Activated naive CD4-positive, alpha-beta T cell (primary cell): ENCODE measurements around the gene ACKR1.

Experiments
- DNase-seq, 4 experiments: peaks; one replicate each; lab custom pipeline; 2025; lab: John Stamatoyannopoulos, UW

ACKR1 gene

GRCh38 chr1:159222075-159222865, 17.6 kb downstream of the ACKR1 start:
- DNase-seq: no peak

- no peak for DNase-seq
Measured at GRCh38 chr1:159223004-159223403, 18.3 kb downstream of the ACKR1 start.

- no peak for DNase-seq
Measured at GRCh38 chr1:159228554-159228953, 23.9 kb downstream of the ACKR1 start.

- DNase-seq: no peak
Measured at GRCh38 chr1:159229260-159229885, 24.7 kb downstream of the ACKR1 start.

GRCh38 chr1:159229896-159230295, 25.2 kb downstream of the ACKR1 start:
- DNase-seq: no peak

GRCh38 chr1:159239551-159240220, 35.0 kb downstream of the ACKR1 start:
- no peak for DNase-seq

- DNase-seq: no peak
Measured at GRCh38 chr1:159247266-159247665, 42.6 kb downstream of the ACKR1 start.

- DNase-seq: no peak
Measured at GRCh38 chr1:159248311-159248710, 43.6 kb downstream of the ACKR1 start.

GRCh38 chr1:159250638-159251216, 46.1 kb downstream of the ACKR1 start:
- DNase-seq: no peak
